ENCODE data around the gene RPH3AL.
A peak's percentile ranks its signal among the peaks of the same experiment; 100 is the strongest.

GRCh38 chr17:350706-351448, 1.7 kb downstream of the RPH3AL start:
- TF ChIP-seq CTCF (IDR thresholded peaks at IDR 0.05) (no peak), POLR2AphosphoS5 (IDR thresholded peaks at IDR 0.05) (peak; percentile 62)

All from prostate gland (tissue), 2 donors.